TTC549 (cell line): ENCODE results near the gene FCHSD2.
"Not testable (repeated sequence)": the region's sequence is repeated elsewhere in the genome, so short reads cannot be mapped to it uniquely, and the experiment has no call there.

Experiments used
- FAIRE-seq: peaks from 2 replicates; lab custom pipeline; 2012; peaks lifted over from hg19 to GRCh38; lab: Jason Lieb, UNC

FCHSD2 gene

GRCh38 chr11:73147771-73148681, 5.9 kb upstream of the FCHSD2 start:
- no peak for FAIRE-seq

GRCh38 chr11:73145986-73146575, 4.0 kb upstream of the FCHSD2 start:
- FAIRE-seq = no peak

- no peak for FAIRE-seq
Measured at GRCh38 chr11:73143126-73143838, 1.2 kb upstream of the FCHSD2 start.

GRCh38 chr11:73141309-73142127, 600 bp downstream of the FCHSD2 start:
- FAIRE-seq = no peak

- FAIRE-seq = no peak
Measured at GRCh38 chr11:73141031-73141308, 1.1 kb downstream of the FCHSD2 start.

- no peak for FAIRE-seq
Measured at GRCh38 chr11:73140213-73141030, 1.7 kb downstream of the FCHSD2 start.

- no peak for FAIRE-seq
Measured at GRCh38 chr11:73139476-73140198, 2.5 kb downstream of the FCHSD2 start.

- no peak for FAIRE-seq
Measured at GRCh38 chr11:73137944-73138274, 4.2 kb downstream of the FCHSD2 start.

GRCh38 chr11:73137262-73137943, 4.7 kb downstream of the FCHSD2 start:
- no peak for FAIRE-seq

GRCh38 chr11:73136722-73137121, 5.4 kb downstream of the FCHSD2 start:
- not testable (repeated sequence) for FAIRE-seq

GRCh38 chr11:73135346-73136284, 6.5 kb downstream of the FCHSD2 start:
- FAIRE-seq = no peak

GRCh38 chr11:73132349-73132748, 9.8 kb downstream of the FCHSD2 start:
- not testable (repeated sequence) for FAIRE-seq

GRCh38 chr11:73130181-73130580, 11.9 kb downstream of the FCHSD2 start:
- FAIRE-seq = no peak

- no peak for FAIRE-seq
Measured at GRCh38 chr11:73129198-73129597, 12.9 kb downstream of the FCHSD2 start.

- no peak for FAIRE-seq
Measured at GRCh38 chr11:73126804-73127480, 15.2 kb downstream of the FCHSD2 start.

- FAIRE-seq = no peak
Measured at GRCh38 chr11:73124800-73125199, 17.3 kb downstream of the FCHSD2 start.

- FAIRE-seq = not testable (repeated sequence)
Measured at GRCh38 chr11:73123892-73124291, 18.2 kb downstream of the FCHSD2 start.

- no peak for FAIRE-seq
Measured at GRCh38 chr11:73121692-73122091, 20.4 kb downstream of the FCHSD2 start.

- FAIRE-seq = no peak
Measured at GRCh38 chr11:73117071-73117470, 25.0 kb downstream of the FCHSD2 start.
